Endodermal cell (in vitro differentiated cells): ENCODE measurements around the gene MED8. TPM values are rescaled to one million over a fixed set of nuclear protein-coding genes. Genes with fewer than 3 reads are reported as not detected.
A peak's percentile ranks its signal among the peaks of the same experiment; 100 is the strongest.

Experiments
- DNase-seq: peaks from one replicate; pipeline ENCODE4 v3.0.0-alpha.2; 2017
- H3K27ac ChIP-seq: 2 replicates; pipeline ENCODE4 v1.5.1; 2013; ENCODE audit warnings: mild to moderate bottlenecking, low read depth, low read length, moderate library complexity
- H3K27me3 ChIP-seq: 2 replicates; pipeline ENCODE4 v1.6.1; 2013; ENCODE audit warnings: mild to moderate bottlenecking, low read length, moderate library complexity; ENCODE audit not compliant: insufficient read depth, control insufficient read depth, poor library complexity, severe bottlenecking
- H3K36me3 ChIP-seq: 2 replicates; pipeline ENCODE4 v1.7.0; 2013; ENCODE audit warnings: mild to moderate bottlenecking, low read length, moderate library complexity; ENCODE audit not compliant: control insufficient read depth, insufficient read depth
- H3K4me1 ChIP-seq: one replicate; pipeline ENCODE4 v1.7.0; 2013; ENCODE audit warnings: low read length; ENCODE audit not compliant: control insufficient read depth, insufficient read depth
- H3K4me3 ChIP-seq: 2 replicates; pipeline ENCODE4 v1.5.1; 2013; ENCODE audit warnings: mild to moderate bottlenecking, low read length, moderate library complexity
- H3K9ac ChIP-seq: 2 replicates; pipeline ENCODE4 v1.6.1; 2013; ENCODE audit warnings: mild to moderate bottlenecking, low read length, moderate library complexity; ENCODE audit not compliant: poor library complexity, severe bottlenecking; ENCODE audit errors: extremely low read depth
- H3K9me3 ChIP-seq: 2 replicates; pipeline ENCODE4 v1.6.1; 2013; ENCODE audit warnings: mild to moderate bottlenecking, low read length, moderate library complexity; ENCODE audit not compliant: control insufficient read depth
- H3K27ac Mint-ChIP-seq: 2 replicates; pipeline ENCODE4 v1.8.0; 2020; ENCODE audit warnings: mixed read lengths
- H3K27me3 Mint-ChIP-seq: 2 replicates; pipeline ENCODE4 v1.8.0; 2021; ENCODE audit warnings: mild to moderate bottlenecking, mixed read lengths; ENCODE audit not compliant: insufficient read depth
- H3K36me3 Mint-ChIP-seq: 2 replicates; pipeline ENCODE4 v1.8.0; 2020; ENCODE audit warnings: low read depth, mixed read lengths
- H3K4me1 Mint-ChIP-seq: 2 replicates; pipeline ENCODE4 v1.8.0; 2020; ENCODE audit warnings: mixed read lengths
- H3K4me3 Mint-ChIP-seq: 2 replicates; pipeline ENCODE4 v1.8.0; 2020; ENCODE audit warnings: mild to moderate bottlenecking, moderate library complexity, mixed read lengths
- H3K9me3 Mint-ChIP-seq: 2 replicates; pipeline ENCODE4 v1.8.0; 2020; ENCODE audit warnings: mild to moderate bottlenecking, mixed read lengths
- WGBS, 2 experiments: methylation state at CpG; one replicate each; pipeline versions ENCODE4 v1.1.5 to v1.1.7; 2013; ENCODE audit warnings: missing lambda C conversion rate in 2 of 2, mixed read lengths in 1 of 2; ENCODE audit not compliant: insufficient coverage in 1 of 2, insufficient read length in 1 of 2; 5-methylcytosine and 5-hydroxymethylcytosine counted together
- total RNA-seq, 2 donors: library from RNA; stranded (reverse); fragmentation: NEBNext Ultra II Directional in 1 of 2; extraction: Animal tissue kit (Norgen Biotek cat#: 25700) in 1 of 2; gene quantifications; 2 replicates in 1 of 2; 3 replicates in 1 of 2; pipeline ENCODE4 v1.2.1, GENCODE V29; 2021
- TF ChIP-seq, protein P1 (sequence below): fragments of 200-600 bp; sonication (generic); conservative IDR thresholded peaks from 2 replicates; pipeline ENCODE4 v1.5.0; 2021; ENCODE audit warnings: antibody characterized with exemption, mild to moderate bottlenecking

Gene MED8
- total RNA-seq, 2 donors from 2014 or later: 16.1 to 18.8 TPM

DNA sequence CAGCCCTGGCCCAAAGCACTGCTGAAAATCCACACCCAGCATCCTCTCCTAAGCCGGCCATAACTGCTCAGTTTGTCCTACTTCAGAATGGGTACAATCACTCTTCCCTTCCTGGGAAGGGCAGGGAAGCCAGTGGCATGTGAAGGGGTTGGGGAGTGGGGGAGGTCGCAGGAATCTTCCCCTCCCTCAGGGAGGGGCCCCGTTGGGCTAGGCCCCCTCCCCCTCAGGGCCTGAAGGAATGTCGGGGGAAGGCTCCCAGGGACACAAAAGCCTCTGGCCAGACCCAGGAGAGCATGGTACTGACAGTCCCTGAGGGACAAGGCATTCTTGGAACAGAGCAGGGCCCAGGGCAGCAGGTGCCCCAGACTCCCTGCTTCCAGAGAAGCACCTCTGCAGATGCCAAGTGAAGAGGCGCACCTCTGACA lies 23.0 kb downstream of the MED8 start:
- Mint-ChIP-seq H3K36me3 (peaks cover 34% of the 10 kb centered on the region), H3K4me3 (peak overlapping the region; percentile 60), H3K27ac (no peak overlapping the region), H3K4me1 (peaks cover 24% of the 10 kb centered on the region), H3K9me3 (no peaks in the 10 kb centered on the region), H3K27me3 (no peaks in the 10 kb centered on the region)
- no peaks in the 10 kb centered on the region for H3K9me3 ChIP-seq
- DNase-seq: peak; percentile 65
- H3K27me3 ChIP-seq: no peaks in the 10 kb centered on the region
- H3K27ac ChIP-seq: no peak overlapping the region
- WGBS, 2 experiments: 43% methylated on average over 5 of the region's 5 CpGs; no CpG with 5 or more reads in 1 of the 2 experiments
- peak overlapping the region; percentile 90 for H3K4me3 ChIP-seq
- peaks cover 5% of the 10 kb centered on the region for H3K4me1 ChIP-seq
- peaks cover 26% of the 10 kb centered on the region for H3K36me3 ChIP-seq
- TF ChIP-seq, protein P1, sequence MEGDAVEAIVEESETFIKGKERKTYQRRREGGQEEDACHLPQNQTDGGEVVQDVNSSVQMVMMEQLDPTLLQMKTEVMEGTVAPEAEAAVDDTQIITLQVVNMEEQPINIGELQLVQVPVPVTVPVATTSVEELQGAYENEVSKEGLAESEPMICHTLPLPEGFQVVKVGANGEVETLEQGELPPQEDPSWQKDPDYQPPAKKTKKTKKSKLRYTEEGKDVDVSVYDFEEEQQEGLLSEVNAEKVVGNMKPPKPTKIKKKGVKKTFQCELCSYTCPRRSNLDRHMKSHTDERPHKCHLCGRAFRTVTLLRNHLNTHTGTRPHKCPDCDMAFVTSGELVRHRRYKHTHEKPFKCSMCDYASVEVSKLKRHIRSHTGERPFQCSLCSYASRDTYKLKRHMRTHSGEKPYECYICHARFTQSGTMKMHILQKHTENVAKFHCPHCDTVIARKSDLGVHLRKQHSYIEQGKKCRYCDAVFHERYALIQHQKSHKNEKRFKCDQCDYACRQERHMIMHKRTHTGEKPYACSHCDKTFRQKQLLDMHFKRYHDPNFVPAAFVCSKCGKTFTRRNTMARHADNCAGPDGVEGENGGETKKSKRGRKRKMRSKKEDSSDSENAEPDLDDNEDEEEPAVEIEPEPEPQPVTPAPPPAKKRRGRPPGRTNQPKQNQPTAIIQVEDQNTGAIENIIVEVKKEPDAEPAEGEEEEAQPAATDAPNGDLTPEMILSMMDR: no peak
- no peak overlapping the region for H3K9ac ChIP-seq

DNA sequence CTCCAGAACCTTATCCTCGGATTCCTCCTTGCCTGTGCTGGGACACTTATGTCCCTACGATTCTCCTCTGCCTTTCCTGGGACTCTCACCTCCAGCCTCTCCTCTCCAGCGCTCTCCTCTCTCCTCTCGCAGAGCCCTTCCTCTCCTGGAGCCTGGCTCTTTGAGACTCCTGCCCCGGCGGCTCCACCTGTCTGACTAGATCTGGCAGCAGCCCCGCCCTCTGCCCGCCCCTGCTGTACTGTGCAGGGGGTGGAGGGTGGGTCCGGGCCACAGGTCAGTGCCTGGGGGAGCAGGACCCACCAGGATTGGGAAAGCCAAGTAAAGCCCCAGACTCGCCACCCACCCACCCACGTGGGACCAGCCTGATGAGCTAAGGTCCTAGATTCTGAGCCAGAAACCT lies 23.4 kb downstream of the MED8 start:
- Histone ChIP-seq H3K4me3 (peak overlapping the region; percentile 90), H3K27ac (no peak overlapping the region), H3K9me3 (no peaks in the 10 kb centered on the region), H3K36me3 (peaks cover 30% of the 10 kb centered on the region), H3K9ac (no peak overlapping the region), H3K27me3 (no peaks in the 10 kb centered on the region), H3K4me1 (peaks cover 5% of the 10 kb centered on the region)
- peaks cover 39% of the 10 kb centered on the region for H3K36me3 Mint-ChIP-seq
- peak; percentile 80 for DNase-seq
- TF ChIP-seq, protein P1: no peak
- 53 to 61% methylated on average over 7 to 10 of the region's 11 CpGs for WGBS, 2 experiments
- no peaks in the 10 kb centered on the region for H3K9me3 Mint-ChIP-seq
- peak overlapping the region; percentile 60 for H3K4me3 Mint-ChIP-seq
- H3K27ac Mint-ChIP-seq: no peak overlapping the region
- H3K4me1 Mint-ChIP-seq: peaks cover 28% of the 10 kb centered on the region
- no peaks in the 10 kb centered on the region for H3K27me3 Mint-ChIP-seq

DNA sequence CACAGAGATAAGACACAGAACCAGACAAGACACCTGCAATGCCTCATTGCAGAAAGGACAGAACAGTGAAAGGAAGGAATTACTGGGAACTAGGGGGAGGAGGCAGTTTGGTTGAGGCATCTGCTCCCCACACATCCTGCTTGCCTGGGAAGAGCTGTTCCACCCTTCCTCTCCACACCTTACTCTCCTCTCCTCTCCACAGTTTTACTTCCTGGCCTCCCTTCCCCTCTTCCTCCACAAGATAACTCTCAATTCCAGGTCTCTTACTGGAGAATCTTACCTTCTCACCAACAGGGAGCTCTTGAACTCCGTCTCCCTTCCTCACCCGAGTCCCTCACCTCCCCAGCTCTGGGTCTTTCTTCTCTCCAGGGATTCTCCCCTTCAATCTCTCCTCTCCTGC lies 23.9 kb downstream of the MED8 start:
- peaks cover 30% of the 10 kb centered on the region for H3K4me1 Mint-ChIP-seq
- 92 to 95% methylated on average over 2 of the region's 2 CpGs for WGBS, 2 experiments
- Histone ChIP-seq H3K9me3 (no peaks in the 10 kb centered on the region), H3K36me3 (peaks cover 35% of the 10 kb centered on the region), H3K27me3 (no peaks in the 10 kb centered on the region), H3K9ac (no peak overlapping the region), H3K4me3 (no peak overlapping the region), H3K4me1 (peaks cover 7% of the 10 kb centered on the region), H3K27ac (no peak overlapping the region)
- H3K9me3 Mint-ChIP-seq: no peaks in the 10 kb centered on the region
- H3K4me3 Mint-ChIP-seq: peak overlapping the region; percentile 60
- DNase-seq: no peak
- H3K27ac Mint-ChIP-seq: no peak overlapping the region
- H3K27me3 Mint-ChIP-seq: no peaks in the 10 kb centered on the region
- TF ChIP-seq, protein P1: no peak
- H3K36me3 Mint-ChIP-seq: peaks cover 44% of the 10 kb centered on the region
